ENCODE results near the gene MGMT.

Gene MGMT

DNA sequence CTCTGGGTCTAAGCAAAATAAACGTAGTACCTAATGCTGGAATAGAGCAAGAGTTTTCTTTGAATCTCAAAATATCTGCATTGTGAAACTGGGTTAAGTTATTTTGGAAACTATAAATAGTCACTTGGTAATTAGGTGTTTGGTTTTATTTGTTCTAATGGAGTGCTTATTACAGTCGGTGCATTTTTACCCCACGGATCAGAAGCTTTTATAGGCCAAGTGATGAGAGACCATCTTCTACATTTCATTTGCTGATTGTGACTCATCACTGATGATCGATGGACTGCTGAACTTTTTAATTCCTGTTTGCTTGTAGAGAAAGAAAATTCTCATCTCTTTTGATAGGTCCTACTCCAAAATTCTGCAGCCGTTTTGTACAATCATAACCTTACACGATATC lies 28.2 kb downstream of the MGMT start:
- no peak for DNase-seq

GRCh38 chr10:129495698-129496097 lies 28.7 kb downstream of the MGMT start:
- DNase-seq: no peak

GRCh38 chr10:129497013-129497412 lies 30.0 kb downstream of the MGMT start:
- no peak for DNase-seq

GRCh38 chr10:129498680-129499079 lies 31.6 kb downstream of the MGMT start:
- DNase-seq: no peak

- no peak for DNase-seq
These were observed 33.7 kb downstream of the MGMT start for GRCh38 chr10:129500617-129501339.

DNA sequence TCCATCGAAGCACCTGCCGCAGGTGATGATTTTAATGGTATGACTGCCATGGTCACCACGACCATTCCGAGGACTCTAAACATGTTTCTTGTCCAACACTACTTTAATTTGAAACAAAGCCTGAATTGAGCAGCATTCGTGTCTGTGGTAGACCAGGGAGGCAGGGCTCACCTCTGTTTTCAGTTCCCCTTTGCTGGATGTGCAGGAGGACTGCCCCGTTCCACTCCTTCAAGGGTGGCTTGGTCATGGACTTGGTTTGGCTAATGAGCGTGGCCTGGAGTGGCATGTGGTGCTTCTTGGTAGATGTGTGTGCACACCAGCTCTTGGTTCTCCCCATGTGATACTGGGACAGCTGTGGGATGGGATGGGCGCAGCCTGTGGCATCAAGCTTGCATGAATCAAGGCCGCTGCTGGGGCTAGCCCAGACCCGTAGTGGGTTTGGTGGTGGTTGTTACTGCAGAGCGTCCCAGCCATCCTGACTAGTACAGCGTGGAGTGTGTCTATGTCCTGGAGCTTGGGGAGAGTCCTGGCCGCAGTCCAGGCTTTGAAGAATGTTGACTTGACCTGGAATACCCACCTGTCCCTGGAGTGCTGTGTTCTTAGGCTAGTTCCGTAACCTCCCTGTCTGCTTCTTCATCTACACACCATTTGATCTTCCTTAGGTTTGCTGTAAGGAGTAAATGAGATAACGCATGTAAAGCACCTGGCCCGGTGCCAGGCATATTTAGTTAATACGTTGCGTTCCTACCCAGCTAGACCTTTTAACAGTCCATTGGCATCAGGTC lies 34.8 kb downstream of the MGMT start:
- no peak for DNase-seq

GRCh38 chr10:129502448-129502847 lies 35.4 kb downstream of the MGMT start:
- no peak for DNase-seq

DNA sequence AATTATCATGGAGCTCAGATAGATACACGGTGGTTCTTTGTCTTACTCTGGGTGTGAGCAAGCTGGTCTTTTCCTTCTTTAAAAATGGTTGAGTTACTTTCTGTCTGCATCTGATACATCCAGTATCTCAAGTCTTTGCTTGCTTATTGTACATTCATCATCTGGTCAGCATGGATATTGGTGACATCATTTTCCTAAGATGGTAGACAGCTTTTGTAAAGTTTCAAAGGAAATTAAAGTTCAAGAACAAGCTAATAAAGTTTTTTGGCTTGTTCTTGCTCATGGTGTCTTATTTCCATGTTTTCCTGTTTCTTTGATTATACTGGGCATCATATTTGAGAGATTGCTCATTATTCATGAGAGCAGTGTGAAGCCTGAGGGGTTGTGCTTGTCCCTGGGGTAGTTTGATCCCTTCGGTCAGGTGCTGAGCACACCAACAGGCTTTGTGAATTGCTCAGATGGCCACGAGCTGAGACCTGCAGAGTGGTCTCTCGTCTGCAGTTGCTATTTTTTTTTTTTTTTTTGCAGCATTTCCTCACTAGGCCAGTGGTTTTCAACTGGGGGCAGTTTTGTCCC lies 38.5 kb downstream of the MGMT start:
- DNase-seq: no peak

GRCh38 chr10:129506101-129506797 lies 39.2 kb downstream of the MGMT start:
- no peak for DNase-seq

DNA sequence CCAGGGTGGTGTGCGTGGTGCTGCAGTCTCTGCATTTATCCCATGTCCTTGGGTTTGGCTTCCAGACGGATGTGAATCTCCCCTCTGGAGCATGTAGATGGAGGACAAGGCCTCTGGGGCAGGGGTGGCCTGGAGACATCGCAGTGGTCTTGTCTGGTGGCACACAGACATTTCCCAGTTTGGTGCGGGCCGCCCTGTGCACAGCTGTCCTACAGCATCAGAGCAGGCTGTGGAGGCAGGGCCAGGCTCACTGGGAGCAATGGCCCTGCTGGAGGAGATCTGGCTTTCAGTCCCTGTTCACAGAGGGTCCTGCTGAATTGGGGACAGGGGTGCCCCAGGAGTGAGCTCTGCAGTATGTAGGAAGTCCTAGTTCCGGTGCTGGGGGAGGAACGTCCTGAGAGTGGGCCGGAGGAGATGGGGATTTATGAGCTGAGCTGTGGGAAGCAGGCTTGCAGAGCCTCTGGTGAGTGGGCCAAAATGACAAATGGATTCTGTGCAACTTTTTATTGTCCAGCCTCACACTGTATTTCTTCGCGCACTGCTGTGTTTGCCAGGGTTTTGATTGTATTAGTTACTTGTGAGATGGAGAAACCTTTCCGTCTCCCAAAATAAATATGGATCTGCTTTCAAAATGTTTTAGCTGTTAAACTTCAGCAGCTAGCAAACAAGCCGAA lies 40.3 kb downstream of the MGMT start:
- DNase-seq: no peak

GRCh38 chr10:129509155-129509554 lies 42.1 kb downstream of the MGMT start:
- no peak for DNase-seq

GRCh38 chr10:129509835-129510234 lies 42.8 kb downstream of the MGMT start:
- no peak for DNase-seq

GRCh38 chr10:129511086-129511485 lies 44.0 kb downstream of the MGMT start:
- no peak for DNase-seq

DNA sequence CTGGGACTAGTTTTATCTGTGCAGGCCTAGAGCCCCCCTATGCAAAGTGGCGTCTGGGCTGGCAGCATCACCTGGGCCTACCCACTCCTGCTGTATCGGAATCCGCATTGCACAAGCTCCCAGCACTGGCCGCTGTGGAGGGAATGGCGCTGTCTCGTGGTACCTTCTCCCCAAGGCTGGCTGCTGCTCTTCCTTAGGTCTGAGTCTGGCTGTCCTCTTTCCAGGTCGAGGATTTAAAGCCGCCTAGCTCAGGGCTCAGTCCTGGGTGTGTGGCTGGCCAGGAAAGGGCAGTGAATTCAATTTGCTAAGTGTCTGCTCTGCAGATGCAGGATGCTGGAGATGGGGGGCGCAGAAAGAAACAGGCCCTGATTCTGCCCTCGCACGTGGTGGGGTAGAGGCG lies 44.7 kb downstream of the MGMT start:
- no peak for DNase-seq

- DNase-seq: no peak
These were observed 46.3 kb downstream of the MGMT start for GRCh38 chr10:129513312-129513711.

DNA sequence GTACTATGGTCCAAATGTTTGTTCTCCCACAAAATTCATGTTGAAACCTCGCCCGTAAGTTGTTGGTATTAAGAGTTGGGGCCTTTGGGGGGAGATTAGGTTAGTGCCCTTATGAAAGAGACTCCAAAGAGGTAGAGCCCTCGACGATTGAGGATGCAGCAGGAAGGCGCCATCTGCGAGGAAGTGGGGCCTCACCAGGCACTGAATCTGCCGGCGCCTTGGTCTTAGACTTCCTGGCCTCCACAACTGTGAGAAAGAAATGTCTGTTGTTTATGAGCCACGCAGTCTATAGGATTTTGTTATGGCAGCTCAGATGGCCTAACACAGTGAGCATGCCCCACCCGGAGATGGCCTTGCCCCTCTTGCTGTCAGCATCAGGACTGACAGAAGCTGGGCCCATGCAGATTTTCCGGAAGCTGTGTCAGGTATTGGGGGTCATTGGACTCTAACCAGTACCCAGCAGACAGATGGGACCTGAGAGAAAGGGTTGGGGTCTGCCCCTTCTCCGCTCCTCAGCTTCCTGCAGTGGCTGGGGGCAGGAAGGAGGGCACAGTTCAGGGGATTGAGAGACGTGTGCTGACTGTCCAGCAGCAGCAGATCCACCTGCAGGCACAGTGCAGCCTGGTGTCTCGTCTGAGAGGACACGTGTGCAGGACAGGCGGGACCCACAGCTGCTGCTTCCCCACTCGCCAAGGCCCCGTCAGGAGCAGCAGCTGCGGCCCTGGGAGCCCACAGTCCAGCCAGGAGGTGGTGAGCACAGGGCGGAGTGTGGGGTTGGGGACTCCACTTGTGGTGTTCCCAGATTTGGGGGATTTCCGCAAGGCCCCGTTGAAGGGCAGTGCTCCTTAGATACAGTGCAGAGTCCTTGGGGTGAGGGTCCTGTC lies 47.8 kb downstream of the MGMT start:
- DNase-seq: no peak

DNA sequence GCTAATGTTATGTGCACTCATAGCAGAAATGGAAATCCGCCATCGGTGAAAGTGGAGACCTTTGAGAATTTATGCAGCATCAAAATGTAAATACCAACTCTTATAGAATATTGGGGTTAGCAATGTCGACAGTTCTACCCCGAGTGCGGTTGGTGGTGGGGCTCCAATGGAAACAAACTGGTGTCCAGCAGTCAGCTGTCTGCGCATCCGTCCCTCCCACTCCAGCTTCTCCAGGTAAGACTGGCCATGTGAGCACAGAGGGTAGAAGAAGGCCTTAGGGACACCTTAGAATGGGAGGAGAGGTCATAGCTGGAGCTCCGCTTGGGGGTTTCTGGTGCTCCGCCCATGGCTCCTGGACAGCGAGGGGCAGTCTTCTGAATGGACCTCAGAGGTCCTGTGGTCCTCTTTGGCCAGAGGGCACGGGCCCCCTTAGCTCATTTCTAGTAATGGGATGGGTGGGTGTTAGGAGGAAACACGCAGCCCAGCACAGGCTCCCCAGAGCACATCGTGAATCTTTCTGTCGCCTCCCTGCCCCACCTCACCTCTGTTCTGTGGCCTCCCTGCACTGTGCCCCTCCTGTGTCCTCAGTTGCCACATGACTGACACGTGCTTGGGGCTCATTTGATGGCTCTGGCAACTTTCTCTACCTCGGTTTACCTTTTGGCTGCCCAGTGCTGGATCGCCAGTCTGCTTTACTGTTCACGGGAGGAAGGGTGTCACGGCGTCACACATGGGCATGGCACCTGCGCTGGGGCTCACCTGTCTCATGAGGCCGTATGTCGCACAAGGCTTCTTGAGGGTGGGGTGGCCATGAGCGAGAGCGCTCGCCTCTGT lies 50.0 kb downstream of the MGMT start:
- DNase-seq: no peak

DNA sequence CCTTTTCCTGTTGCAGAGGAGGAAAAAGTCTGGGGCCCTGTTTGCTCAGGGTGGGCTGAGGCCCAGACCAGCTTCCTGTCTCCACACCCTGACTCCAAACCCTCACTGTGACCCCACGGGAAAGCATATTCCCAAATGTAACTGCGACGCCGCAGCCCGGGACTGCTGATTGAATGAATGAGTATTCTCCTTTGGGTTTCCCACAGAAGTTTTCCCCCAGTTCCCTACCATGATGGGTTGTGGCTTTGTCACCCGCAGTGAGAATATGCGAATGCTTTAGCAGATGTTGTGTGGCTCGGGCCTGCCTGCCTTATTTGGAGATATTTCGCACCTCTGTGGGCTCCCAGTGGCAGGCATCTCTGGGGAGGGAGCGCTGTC lies 50.6 kb downstream of the MGMT start:
- DNase-seq: peak; percentile 26

GRCh38 chr10:129518793-129519192 lies 51.8 kb downstream of the MGMT start:
- no peak for DNase-seq

DNA sequence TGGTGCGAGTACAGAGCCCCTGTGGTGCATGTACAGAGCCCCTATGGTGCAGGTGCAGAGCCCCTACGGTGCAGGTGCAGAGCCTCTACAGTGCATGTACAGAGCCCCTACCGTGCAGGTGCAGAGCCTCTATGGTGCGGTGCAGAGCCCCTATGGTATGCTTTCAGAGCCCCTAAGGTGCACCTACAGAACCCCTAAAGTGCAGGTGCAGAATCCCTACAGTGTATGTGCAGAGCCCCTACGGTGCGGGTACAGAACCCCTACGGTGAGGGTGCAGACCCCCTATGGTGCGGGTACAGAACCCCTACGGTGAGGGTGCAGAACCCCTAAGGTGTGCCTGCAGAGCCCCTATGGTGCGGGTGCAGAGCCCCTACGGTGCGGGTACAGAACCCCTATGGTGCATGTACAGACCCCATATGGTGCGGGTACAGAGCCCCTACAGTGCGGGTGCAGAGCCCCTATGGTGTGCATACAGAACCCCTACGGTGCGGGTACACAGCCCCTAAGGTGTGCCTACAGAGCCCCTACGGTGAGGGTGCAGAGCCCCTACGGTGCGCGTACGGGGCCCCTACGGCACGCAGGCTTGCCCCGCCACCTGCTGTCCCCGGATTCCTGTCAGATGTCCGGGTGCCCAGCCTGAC lies 53.5 kb downstream of the MGMT start:
- no peak for DNase-seq

All from fibroblast of skin of back (primary cell).